Lower leg skin (tissue), 3 donors: ENCODE results near the gene SCTR.

Experiments used
- POLR2A ChIP-seq, 2 donors: fragments of 450-650 bp; IDR thresholded peaks; one replicate each; pipeline ENCODE4 v1.6.1; 2016 to 2017; ENCODE audit warnings: antibody characterized with exemption in 2 of 2, mild to moderate bottlenecking in 1 of 2, moderate library complexity in 1 of 2
- TF ChIP-seq, protein P1 (sequence below), 3 donors: fragments of 450-650 bp; IDR thresholded peaks; one replicate each; pipeline ENCODE4 v1.5.1; 2016; ENCODE audit warnings: antibody characterized with exemption in 3 of 3, mild to moderate bottlenecking in 3 of 3, moderate library complexity in 2 of 3

DNA sequence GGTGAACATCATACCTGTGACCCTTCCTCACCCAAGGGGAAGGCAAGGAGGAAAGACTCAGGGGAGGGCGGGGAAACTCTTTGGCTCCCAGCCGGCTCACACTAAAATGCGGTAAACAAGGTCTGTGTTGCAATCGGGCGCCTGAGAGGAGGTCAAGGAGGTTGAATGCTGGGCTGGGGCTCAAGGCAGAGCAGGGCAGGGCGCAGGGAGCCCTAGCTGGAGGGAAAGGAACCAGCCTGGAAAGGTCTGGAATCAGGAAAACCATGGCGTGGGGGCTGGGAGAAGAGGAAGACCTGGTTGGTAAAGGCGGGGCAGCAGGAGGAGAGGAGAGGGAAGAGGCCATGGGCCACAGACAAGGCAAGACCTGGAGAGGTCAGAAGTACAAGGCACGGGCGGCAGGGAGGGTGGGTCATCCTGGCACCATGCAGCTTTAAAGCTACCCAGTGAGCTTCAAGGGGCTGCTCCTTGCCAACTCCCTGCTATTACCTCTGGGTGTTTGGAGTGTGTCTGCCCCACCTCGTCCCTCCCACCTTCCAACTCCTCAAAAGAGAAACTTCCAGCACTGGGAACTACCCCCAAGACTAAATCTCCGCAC, 97.4 kb downstream of the SCTR start:
- TF ChIP-seq, protein P1, sequence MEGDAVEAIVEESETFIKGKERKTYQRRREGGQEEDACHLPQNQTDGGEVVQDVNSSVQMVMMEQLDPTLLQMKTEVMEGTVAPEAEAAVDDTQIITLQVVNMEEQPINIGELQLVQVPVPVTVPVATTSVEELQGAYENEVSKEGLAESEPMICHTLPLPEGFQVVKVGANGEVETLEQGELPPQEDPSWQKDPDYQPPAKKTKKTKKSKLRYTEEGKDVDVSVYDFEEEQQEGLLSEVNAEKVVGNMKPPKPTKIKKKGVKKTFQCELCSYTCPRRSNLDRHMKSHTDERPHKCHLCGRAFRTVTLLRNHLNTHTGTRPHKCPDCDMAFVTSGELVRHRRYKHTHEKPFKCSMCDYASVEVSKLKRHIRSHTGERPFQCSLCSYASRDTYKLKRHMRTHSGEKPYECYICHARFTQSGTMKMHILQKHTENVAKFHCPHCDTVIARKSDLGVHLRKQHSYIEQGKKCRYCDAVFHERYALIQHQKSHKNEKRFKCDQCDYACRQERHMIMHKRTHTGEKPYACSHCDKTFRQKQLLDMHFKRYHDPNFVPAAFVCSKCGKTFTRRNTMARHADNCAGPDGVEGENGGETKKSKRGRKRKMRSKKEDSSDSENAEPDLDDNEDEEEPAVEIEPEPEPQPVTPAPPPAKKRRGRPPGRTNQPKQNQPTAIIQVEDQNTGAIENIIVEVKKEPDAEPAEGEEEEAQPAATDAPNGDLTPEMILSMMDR (IDR thresholded peaks at IDR 0.05), result no peak
- TF ChIP-seq POLR2A (IDR thresholded peaks at IDR 0.05), result no peak
